Chondrocyte (in vitro differentiated cells): Measurements from ENCODE around the gene MANBA. TPM values are rescaled to one million over a fixed set of nuclear protein-coding genes. Genes with fewer than 3 reads are reported as not detected.

Source experiments
- DNase-seq: peaks from one replicate; pipeline ENCODE4 v3.0.0; 2021; ENCODE audit warnings: mixed read lengths, low spot score
- H3K27ac Mint-ChIP-seq: one replicate; pipeline ENCODE4 v1.8.0; 2021; ENCODE audit warnings: mild to moderate bottlenecking, moderate library complexity, mixed read lengths; ENCODE audit not compliant: unreplicated experiment
- H3K27me3 Mint-ChIP-seq: 2 replicates; pipeline ENCODE4 v1.8.0; 2021; ENCODE audit warnings: low read depth, mixed read lengths
- H3K36me3 Mint-ChIP-seq: 2 replicates; pipeline ENCODE4 v1.8.0; 2021; ENCODE audit warnings: low read depth, mixed read lengths
- H3K4me1 Mint-ChIP-seq: 2 replicates; pipeline ENCODE4 v1.8.0; 2021; ENCODE audit warnings: low read depth, mild to moderate bottlenecking, mixed read lengths
- H3K4me3 Mint-ChIP-seq: one replicate; pipeline ENCODE4 v1.8.0; 2021; ENCODE audit warnings: mild to moderate bottlenecking, moderate library complexity, mixed read lengths; ENCODE audit not compliant: unreplicated experiment
- H3K9me3 Mint-ChIP-seq: 2 replicates; pipeline ENCODE4 v1.8.0; 2021; ENCODE audit warnings: low read depth, mixed read lengths
- CTCF ChIP-seq: fragments of 200-600 bp; sonication (generic); IDR thresholded peaks from 2 replicates; pipeline ENCODE4 v1.5.0; 2021; ENCODE audit warnings: antibody characterized with exemption, mild to moderate bottlenecking, moderate library complexity
- total RNA-seq: library from RNA; stranded (reverse); gene quantifications from 3 replicates; pipeline ENCODE4 v1.2.1, GENCODE V29; 2021

The MANBA gene
- total RNA-seq, 1 donor from 2014 or later: 36.9 TPM

- no peak for DNase-seq
- H3K9me3 Mint-ChIP-seq: peaks cover 4% of the 10 kb centered on the region
- no peaks in the 10 kb centered on the region for H3K27me3 Mint-ChIP-seq
- no peaks in the 10 kb centered on the region for H3K36me3 Mint-ChIP-seq
- no peak overlapping the region for H3K4me3 Mint-ChIP-seq
- H3K4me1 Mint-ChIP-seq: no peaks in the 10 kb centered on the region
- H3K27ac Mint-ChIP-seq: no peak overlapping the region
- TF ChIP-seq CTCF: no peak
These were observed 19.8 kb upstream of the MANBA start for GRCh38 chr4:102780476-102781144.

- no peak for TF ChIP-seq CTCF
- Mint-ChIP-seq H3K27me3 (no peaks in the 10 kb centered on the region), H3K9me3 (peaks cover 4% of the 10 kb centered on the region), H3K27ac (no peak overlapping the region), H3K36me3 (no peaks in the 10 kb centered on the region), H3K4me1 (no peaks in the 10 kb centered on the region), H3K4me3 (no peak overlapping the region)
- no peak for DNase-seq
These were observed 18.4 kb upstream of the MANBA start for GRCh38 chr4:102779204-102779603.

GRCh38 chr4:102778720-102779119, 18.0 kb upstream of the MANBA start:
- TF ChIP-seq CTCF: no peak
- H3K9me3 Mint-ChIP-seq: peaks cover 4% of the 10 kb centered on the region
- no peak overlapping the region for H3K4me3 Mint-ChIP-seq
- H3K27me3 Mint-ChIP-seq: no peaks in the 10 kb centered on the region
- H3K27ac Mint-ChIP-seq: no peak overlapping the region
- no peak for DNase-seq
- no peaks in the 10 kb centered on the region for H3K4me1 Mint-ChIP-seq
- H3K36me3 Mint-ChIP-seq: no peaks in the 10 kb centered on the region

- TF ChIP-seq CTCF: no peak
- Mint-ChIP-seq H3K36me3 (no peaks in the 10 kb centered on the region), H3K4me3 (no peak overlapping the region), H3K27me3 (no peaks in the 10 kb centered on the region), H3K9me3 (peaks cover 4% of the 10 kb centered on the region), H3K4me1 (no peaks in the 10 kb centered on the region), H3K27ac (no peak overlapping the region)
- DNase-seq: no peak
These were observed 15.0 kb upstream of the MANBA start for GRCh38 chr4:102775805-102776204.

- Mint-ChIP-seq H3K27ac (no peak overlapping the region), H3K9me3 (peaks cover 4% of the 10 kb centered on the region), H3K4me1 (no peaks in the 10 kb centered on the region), H3K27me3 (no peaks in the 10 kb centered on the region), H3K36me3 (no peaks in the 10 kb centered on the region), H3K4me3 (no peak overlapping the region)
- TF ChIP-seq CTCF: no peak
- no peak for DNase-seq
These were observed 13.5 kb upstream of the MANBA start for GRCh38 chr4:102774254-102774653.
